Osteocyte (in vitro differentiated cells): ENCODE data around the gene MYOG. TPM values are rescaled to one million over a fixed set of nuclear protein-coding genes. Genes with fewer than 3 reads are reported as not detected.

ENCODE experiments used
- DNase-seq: peaks from one replicate; pipeline ENCODE4 v3.0.0; 2021; ENCODE audit warnings: mixed read lengths; ENCODE audit not compliant: unreplicated experiment; ENCODE audit errors: extremely low spot score
- H3K27ac Mint-ChIP-seq: one replicate; pipeline ENCODE4 v1.8.0; 2021; ENCODE audit warnings: mild to moderate bottlenecking, mixed read lengths; ENCODE audit not compliant: unreplicated experiment
- H3K27me3 Mint-ChIP-seq: one replicate; pipeline ENCODE4 v1.8.0; 2021; ENCODE audit warnings: mixed read lengths; ENCODE audit not compliant: unreplicated experiment
- H3K36me3 Mint-ChIP-seq: one replicate; pipeline ENCODE4 v1.8.0; 2021; ENCODE audit warnings: mixed read lengths; ENCODE audit not compliant: unreplicated experiment
- H3K4me1 Mint-ChIP-seq: one replicate; pipeline ENCODE4 v1.8.0; 2021; ENCODE audit warnings: mixed read lengths; ENCODE audit not compliant: unreplicated experiment
- H3K4me3 Mint-ChIP-seq: one replicate; pipeline ENCODE4 v1.8.0; 2021; ENCODE audit warnings: mild to moderate bottlenecking, moderate library complexity, mixed read lengths; ENCODE audit not compliant: unreplicated experiment
- H3K9me3 Mint-ChIP-seq: one replicate; pipeline ENCODE4 v1.8.0; 2021; ENCODE audit warnings: mixed read lengths; ENCODE audit not compliant: unreplicated experiment
- CTCF ChIP-seq: fragments of 200-600 bp; sonication (generic); IDR thresholded peaks from 2 replicates; pipeline ENCODE4 v1.5.0; 2021; ENCODE audit warnings: antibody characterized with exemption, mild to moderate bottlenecking, moderate library complexity
- total RNA-seq: library from RNA; stranded (reverse); gene quantifications from 2 replicates; pipeline ENCODE4 v1.2.1, GENCODE V29; 2021

The MYOG gene
- total RNA-seq, 1 donor from 2014 or later, result not detected

- Mint-ChIP-seq H3K36me3 (no peaks in the 10 kb centered on the region), H3K27ac (no peak overlapping the region), H3K4me3 (no peak overlapping the region), H3K4me1 (peaks cover 4% of the 10 kb centered on the region), H3K9me3 (no peaks in the 10 kb centered on the region), H3K27me3 (peaks cover 25% of the 10 kb centered on the region)
- TF ChIP-seq CTCF, result no peak
- DNase-seq, result no peak
Measured at GRCh38 chr1:203033287-203033686, 52.5 kb downstream of the MYOG start.

Other genes starting within 250 kb of the MYOG start
- gene RABIF, start 196.9 kb downstream of the MYOG start, total RNA-seq, result 12.2 and 13.9 TPM in 2 replicates
- gene KLHL12, start 158.8 kb downstream of the MYOG start, total RNA-seq, result 24.2 and 26.2 TPM in 2 replicates
- gene ADIPOR1, start 127.7 kb downstream of the MYOG start, total RNA-seq, result 72.3 and 77.0 TPM in 2 replicates
- gene CYB5R1, start 118.8 kb downstream of the MYOG start, total RNA-seq, result 50.3 and 55.6 TPM in 2 replicates
- gene TMEM183A, start 78.6 kb downstream of the MYOG start, total RNA-seq, result 59.6 and 65.9 TPM in 2 replicates
- 0.63 and 1.4 TPM in 2 replicates for gene PPFIA4, start 59.5 kb downstream of the MYOG start, total RNA-seq
- gene ADORA1, start 41.7 kb upstream of the MYOG start, total RNA-seq, result 0.21 and 0.26 TPM in 2 replicates
- gene MYBPH, start 89.8 kb upstream of the MYOG start, total RNA-seq, result not detected in 2 replicates
- not detected in 2 replicates for gene CHI3L1, start 100.7 kb upstream of the MYOG start, total RNA-seq
- not detected in 2 replicates for gene CHIT1, start 143.7 kb upstream of the MYOG start, total RNA-seq
- gene BTG2, start 219.5 kb upstream of the MYOG start, total RNA-seq, result 31.2 and 33.7 TPM in 2 replicates